Skin of body (tissue), 2 donors: Measurements from ENCODE around the gene LCE3D. TPM values are rescaled to one million over a fixed set of nuclear protein-coding genes. Genes with fewer than 3 reads are reported as not detected.
"Not testable (repeated sequence)": the region's sequence is repeated elsewhere in the genome, so short reads cannot be mapped to it uniquely, and the experiment has no call there.

Experiments
- DNase-seq: peaks from one replicate; lab custom pipeline; 2025; lab: John Stamatoyannopoulos, UW
- total RNA-seq: library from RNA; depleted of rRNA; stranded (reverse); fragments of >200 nt; gene quantifications from one replicate; pipeline ENCODE4 v1.2.3, GENCODE V29; 2014

The LCE3D gene, protein sequence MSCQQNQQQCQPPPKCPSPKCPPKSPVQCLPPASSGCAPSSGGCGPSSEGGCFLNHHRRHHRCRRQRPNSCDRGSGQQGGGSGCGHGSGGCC
- total RNA-seq: 1.9 TPM

DNA sequence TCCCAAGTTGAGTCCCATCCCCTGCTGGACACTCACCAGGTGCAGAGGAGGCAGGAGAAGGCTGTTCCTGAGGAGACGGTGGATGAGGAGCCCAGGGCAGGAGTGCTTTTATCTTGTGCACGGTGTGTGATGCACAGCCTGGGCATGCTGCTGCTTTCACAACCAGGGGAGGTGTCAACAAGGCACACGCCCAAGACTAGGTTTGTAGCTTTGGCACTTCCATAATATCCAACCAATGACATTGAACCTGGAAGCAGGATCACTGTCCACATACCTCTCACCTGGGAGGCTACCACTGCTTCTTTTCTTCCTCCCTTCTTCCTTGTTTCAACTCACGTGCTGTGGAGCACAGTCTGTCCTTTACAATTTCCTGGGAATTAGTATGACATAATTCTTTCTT, at the start of gene LCE3D:
TSS of gene LCE3D (minus strand) at position 84 of the 400 bp plus-strand sequence. CDS start 580 bp downstream, outside the sequence.
- DNase-seq: no peak

DNA sequence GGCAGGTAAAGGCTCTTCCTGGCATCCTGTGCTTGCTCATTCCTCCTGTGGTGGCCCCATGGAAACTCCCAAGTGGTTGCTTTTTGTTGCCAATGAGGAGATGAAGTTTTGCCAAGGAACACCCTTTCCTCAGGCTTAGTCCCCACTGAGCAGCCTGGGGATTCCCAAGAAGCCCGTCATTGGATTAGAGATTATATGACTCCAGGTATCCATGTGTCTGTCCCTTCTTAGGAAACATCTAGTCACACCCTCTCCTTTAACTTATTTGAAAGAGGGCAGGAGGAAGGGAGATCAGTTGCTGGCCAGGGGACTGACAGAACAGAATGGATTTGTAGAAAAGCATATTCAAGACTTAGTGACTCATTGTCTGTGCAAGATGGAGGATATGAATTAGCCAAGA, 46.4 kb upstream of the LCE3D start:
- DNase-seq: no peak

DNA sequence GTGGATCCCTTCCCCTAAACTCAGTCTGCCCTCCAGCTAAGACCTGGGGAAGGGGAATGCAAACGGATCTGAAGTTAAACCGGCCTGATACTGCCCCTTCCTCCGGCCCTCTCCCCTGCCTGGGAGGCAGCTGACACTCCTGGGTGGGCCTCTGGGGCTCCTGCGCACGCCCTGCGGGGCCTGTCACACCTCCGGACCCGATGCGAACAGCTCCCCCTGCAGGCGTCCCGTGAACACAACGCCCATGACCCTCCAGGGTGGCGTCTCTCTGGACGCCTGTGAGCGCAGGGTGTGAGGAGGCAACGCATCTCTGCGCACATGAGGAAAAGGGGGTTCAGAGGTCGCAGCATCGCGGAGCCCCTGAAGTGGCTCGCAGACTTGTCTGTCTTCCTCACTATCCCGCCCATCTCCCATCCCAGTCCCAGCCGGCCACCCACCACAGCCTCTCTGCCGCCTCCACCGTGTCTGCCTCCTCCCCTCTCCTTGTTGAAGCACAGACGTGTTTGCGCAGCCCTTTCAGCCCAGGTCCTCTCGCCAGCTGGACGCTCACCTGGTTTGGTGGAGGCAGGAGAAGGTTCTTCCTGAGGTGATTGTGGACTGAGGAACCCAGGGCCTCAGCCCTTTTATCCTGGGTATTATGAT, 43.0 kb upstream of the LCE3D start:
- no peak for DNase-seq

DNA sequence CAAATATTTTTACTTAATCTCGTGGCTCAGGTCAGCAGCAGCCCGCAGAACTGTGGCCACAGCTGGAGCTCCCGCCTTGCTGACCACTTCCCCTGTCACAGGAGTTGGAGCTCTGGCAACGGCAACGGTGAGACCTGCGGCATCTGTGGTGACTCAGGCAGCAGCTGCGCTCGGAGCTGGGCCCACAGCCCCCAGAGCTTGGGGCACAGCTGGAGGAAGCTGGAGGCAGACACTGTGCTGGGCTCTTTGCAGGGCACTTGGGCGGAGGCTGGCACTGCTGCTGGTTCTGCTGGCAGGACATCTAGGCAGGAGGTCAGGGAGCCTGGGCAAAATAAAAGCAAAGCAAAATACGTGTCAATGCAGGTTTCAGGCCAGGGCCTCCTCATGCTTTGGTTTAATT, 42.5 kb upstream of the LCE3D start, which contains the start of gene LCE3A:
TSS of gene LCE3A (minus strand) at position 301 of the 400 bp plus-strand sequence. CDS start at position 301, 0 bp downstream.
- DNase-seq: no peak

DNA sequence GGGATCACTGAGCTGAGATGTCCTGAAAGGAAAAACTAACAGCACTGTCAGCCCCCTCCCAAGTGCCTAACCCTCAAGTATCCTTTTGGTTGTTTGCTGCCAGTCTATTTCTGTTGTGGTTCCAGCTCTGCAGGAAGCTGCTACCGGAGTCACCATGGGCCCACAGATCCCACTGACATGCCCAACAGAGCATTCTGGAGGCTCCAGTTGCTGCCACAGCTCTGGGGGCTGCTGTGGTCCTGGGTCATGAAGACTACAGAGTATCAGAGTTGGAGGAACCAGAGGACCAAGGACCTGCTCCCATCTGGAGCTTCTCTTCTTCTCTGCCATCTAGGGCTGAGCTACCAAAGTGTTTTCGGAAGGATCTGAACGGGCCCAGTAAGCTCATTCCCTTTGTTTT, 41.7 kb upstream of the LCE3D start:
- DNase-seq: no peak

DNA sequence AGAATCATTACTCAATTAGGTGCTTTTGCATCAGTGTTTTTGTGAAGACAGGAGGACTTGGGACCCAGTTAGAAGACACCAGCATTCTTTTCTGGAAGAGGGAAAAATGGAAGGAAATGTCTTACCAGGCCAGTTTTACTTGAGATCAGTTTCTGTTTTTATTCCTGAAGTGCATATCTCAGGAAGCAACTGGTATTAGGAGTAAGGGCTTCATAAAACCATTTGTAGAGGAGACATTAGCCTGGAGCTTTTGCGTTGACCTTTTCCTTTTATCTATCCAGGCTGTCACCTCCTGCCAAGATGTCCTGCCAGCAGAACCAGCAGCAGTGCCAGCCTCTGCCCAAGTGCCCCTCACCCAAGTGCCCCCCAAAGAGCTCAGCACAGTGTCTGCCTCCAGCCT, 33.2 kb upstream of the LCE3D start, which contains the start of gene LCE3B:
TSS of gene LCE3B (plus strand) at position 301 of the 400 bp plus-strand sequence. CDS start at position 301, 0 bp downstream.
- DNase-seq: no peak

DNA sequence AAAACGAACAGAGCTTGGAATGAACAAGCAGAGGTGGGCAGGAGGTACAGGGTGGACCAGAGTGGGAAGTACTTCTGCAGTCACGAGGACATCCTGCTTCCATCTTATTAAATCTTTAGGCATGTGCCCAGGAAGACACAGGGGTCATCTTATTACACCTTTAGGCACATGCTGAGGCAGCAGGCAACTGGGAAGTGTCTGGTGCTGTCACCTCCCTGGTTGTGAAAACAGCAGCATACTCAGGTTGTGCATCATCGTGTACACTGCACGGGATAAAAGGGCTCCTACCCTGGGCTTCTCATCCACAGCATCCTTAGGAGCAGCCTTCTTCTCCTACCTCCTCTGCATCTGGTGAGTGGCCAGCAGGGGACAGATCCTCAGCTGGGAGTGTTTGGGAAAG, 19.6 kb upstream of the LCE3D start, which contains the start of gene LCE3C:
TSS of gene LCE3C (plus strand) at position 301 of the 400 bp plus-strand sequence. CDS start 498 bp downstream, outside the sequence.
- no peak for DNase-seq

DNA sequence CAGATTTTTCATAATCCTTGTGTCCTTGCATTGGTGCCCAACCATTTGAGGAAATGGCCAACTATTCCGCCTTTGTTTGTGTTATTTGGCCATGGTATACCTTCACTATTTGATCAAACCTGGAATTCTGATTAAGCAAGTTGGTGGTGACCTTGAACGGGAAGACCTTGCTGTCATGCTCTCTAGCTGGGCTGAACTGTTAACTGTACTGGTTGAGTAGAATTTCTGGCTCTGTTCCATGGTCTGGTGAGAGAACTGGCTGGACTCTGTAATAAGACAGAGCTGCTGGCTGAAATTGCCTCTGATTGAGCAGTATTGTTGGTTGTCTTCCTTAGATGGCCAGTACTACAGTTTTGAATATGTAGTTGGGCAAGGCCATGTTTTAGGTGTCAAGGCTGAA, 16.7 kb upstream of the LCE3D start:
- no peak for DNase-seq

DNA sequence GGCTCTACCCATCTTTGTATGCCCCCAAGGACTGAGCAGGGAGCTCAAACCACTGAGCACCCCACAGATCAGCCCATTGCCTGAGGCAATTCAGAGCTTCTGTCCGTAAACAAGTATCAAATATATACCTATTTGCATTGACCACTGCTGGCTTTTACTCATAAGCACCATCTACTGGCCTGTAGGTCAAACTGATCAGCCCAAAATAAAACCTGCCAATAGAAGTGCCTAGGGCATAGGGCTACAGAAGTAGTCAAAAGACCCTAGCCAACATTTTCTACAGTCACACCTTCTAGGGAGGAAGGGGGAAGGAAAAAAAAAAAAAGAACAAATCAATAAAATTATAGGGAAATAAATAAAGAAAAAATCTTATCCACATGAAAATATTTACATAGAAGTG, 5.3 kb upstream of the LCE3D start:
- DNase-seq: no peak

DNA sequence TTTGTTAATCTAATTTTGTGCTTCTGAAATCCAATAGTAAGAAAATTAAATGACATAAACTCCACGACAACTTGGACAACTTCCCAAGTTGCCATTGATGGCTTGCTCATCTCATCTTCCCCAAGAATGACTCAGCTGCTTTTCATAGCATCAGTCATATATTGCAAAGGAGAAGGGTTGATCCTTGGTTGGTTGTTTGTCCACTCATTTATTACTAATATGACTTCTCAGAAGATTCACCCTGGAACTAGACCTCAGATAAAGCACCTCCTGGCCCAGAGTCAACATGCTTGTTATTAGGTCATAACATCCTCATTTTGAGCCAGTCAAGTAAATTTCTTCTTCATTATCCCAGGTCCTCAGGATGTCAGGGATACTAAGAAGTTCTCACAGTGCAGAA, 2.3 kb upstream of the LCE3D start:
- DNase-seq: no peak

DNA sequence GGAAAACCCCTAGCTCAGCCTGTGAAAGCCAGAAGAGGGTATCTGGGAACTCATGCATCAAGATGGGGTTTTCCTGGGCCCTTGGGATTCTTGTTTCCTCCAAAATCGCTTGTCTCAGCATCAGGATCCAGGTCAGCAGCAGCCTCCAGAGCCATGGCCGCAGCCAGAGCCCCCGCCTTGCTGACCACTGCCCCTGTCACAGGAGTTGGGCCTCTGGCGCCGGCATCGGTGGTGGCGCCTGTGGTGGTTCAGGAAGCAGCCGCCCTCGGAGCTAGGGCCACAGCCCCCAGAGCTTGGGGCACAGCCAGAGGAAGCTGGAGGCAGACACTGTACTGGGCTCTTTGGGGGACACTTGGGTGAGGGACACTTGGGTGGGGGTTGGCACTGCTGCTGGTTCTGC, 790 bp downstream of the LCE3D start:
- DNase-seq: not testable (repeated sequence)

DNA sequence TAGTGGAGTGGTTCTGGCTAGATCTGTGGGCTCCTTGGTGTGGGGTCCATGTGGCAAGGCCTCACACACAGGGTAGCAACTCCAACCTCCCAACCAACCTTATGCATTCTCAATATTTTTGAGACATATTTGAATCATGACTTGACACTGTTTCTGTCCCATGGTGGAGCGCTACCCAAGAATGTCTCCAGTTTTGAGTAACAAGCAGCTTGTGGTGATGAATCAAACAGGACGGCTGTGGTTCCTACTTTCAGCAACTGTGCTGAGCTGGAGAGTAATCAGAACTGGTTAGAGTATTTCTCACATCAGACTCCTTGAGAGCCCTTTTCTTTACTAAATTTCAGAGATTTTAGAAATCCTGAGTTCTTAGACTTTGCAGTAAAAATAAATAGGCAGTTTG, 3.1 kb downstream of the LCE3D start:
- no peak for DNase-seq

DNA sequence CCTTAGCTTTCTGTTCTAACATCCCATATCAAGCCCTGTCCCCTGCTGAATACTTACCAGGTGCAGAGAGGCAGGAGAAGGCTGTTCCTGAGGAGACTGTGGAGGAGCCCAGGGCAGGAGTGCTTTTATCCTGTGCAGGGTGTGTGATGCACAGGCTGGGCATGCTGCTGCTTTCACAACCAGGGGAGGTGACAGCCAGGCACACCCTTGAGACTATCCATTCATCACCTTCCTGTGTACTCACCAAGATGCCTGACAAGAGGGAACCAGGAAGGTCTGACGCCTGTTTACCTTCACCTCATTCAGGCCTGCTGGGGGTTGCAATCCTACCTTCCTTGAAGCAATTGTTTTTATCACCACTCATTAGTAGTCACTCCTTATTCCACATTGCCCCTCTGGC, 13.6 kb downstream of the LCE3D start, which contains the start of gene LCE3E:
TSS of gene LCE3E (minus strand) at position 100 of the 400 bp plus-strand sequence. CDS start 572 bp downstream, outside the sequence.
- no peak for DNase-seq

DNA sequence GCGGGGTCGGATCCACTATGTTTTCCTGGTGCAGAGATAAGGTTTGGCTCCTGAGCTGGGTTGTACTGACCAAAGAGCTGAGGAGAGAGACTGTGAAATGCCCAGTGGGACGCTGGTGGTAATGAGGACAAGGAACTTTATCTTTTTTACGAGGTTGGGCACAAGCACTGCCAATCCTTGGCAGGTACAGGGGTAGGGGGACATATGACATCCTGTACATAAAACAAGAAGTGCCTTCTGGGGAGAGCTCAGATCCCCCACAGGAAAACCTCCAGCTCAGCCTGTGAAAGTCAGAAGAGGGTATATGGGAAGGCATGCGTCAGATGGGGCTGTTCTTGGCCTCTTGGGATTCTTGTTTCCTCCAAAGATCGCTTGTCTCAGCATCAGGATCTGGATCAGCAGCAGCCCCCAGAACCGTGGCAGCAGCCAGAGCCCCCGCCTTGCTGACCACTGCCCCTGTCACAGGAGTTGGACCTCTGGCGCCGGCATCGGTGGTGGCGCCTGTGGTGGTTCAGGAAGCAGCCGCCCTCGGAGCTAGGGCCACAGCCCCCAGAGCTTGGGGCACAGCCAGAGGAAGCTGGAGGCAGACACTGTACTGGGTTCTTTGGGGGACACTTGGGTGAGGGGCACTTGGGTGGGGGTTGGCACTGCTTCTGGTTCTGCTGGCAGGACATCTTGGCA, 14.6 kb downstream of the LCE3D start:
- DNase-seq: no peak

DNA sequence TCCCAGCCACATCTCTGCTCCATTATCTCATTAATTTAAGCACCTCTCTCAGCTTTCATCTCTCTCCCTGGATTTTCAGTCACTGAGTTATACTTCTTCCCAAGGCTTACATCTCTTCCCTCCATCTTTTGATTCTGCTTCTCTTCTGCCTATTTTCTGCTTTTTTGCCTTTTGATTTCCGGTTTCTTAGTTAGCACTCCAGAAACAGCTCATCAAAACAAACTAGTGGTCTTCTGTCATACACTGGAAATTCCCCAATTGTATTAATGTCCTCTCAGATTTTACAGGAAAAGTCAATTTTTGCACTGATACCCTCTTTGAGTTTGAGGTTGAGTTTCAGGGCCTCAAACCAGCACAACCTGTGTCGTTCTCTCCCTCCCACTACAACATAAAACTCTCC, 15.2 kb downstream of the LCE3D start:
- no peak for DNase-seq

DNA sequence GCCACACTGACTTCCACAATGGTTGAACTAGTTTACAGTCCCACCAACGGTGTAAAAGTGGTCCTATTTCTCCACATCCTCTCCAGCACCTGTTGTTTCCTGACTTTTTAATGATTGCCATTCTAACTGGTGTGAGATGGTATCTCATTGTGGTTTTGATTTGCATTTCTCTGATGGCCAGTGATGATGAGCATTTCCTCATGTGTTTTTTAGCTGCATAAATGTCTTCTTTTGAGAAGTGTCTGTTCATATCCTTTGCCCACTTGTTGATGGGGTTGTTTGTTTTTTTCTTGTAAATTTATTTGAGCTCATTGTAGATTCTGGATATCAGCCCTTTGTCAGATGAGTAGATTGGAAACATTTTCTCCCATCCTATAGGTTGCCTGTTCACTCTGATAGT, 32.0 kb downstream of the LCE3D start:
- not testable (repeated sequence) for DNase-seq

DNA sequence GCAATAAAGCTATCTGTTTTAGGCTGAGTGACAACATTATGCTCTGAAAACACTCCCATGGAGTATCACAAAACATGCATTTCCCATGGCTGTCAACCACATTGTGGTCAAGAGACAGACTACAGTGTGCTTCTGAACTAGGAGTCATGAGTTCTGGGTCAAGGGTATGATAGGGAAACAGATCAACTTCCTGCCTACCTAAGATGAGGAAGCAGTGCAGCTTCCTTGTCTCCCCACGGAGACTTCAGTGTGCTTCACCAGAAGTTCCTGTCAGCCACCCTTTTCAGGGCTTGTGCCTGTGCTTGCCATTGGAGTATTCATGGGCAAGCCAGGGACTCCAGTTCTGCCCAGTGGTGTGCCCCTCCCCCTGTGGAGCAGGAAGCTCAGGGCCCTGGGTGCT, 33.6 kb downstream of the LCE3D start:
- DNase-seq: no peak

DNA sequence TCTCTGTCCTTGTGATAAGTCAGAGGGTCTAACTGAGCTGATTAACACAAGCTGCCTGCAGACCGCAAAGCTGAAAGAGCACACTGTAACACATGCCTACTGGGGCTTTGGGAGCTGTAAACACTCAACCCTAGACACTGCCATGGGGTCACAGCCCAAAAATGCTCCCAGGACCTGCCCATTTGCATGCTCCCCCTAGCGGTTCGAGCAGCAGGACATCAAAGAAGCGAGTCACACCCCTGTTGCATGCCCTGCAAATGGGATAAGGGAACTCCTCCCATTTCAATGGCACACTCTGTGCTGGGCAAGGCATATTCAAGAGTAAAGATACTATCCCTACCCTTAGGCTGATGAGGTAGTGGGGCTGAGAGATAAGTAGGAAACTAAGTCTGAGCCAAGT, 36.5 kb downstream of the LCE3D start:
- DNase-seq: no peak

DNA sequence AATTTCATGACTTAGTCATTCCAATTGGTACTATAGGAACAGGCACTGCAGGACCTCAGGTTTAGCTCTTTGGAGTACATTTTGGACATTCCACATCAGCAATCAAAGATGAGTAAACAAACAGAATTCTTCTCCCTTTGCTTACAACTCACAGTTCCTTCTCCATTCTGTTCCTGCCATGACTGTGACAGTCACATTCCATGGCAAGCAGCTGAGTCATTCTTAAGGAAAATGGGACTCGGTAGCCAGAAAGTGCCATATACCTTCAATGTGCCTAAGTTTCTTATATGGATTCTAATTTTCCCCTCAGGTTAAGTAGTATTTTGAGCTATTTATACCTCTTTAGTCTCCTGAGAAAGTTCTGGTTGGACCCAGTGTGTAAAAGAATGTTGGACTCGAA, 40.4 kb downstream of the LCE3D start:
- DNase-seq: no peak

DNA sequence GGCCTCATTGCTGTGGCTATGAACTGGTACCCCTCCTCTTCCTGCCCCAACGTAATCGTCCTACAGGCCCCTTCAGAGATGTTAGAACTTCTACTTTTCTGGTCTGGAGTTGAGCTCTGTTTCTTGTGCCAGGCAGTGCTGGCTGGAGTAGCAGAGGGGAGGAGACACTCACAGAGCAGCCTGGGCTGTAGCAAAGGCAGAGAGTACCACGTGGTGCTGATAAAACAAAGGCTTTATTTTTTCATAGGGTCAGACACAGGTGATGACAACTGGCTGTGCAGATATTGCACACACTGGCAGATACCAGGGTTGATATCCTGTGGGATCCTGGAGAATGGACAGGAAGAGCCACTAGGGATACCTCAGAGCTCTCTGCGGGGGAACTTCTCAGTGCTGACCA, 42.8 kb downstream of the LCE3D start:
- DNase-seq: no peak

DNA sequence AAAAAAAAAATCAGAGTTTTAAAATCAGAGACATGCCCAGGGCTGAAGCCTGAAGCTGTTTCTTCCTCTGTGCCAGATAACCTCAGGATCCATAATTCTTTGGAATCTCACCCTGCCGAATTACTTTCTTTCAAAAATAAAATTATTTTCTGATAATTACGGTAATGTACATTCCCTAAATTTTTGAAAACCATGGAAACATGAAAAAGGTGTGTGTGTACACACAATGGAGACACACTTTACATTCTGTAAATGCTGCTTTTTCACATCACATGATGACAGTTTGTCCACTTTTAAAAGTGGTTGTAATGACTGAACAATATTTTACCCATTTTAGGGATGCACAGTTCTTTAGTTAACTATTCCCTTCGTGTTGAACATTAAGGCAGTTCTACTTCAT, 44.5 kb downstream of the LCE3D start:
- no peak for DNase-seq

DNA sequence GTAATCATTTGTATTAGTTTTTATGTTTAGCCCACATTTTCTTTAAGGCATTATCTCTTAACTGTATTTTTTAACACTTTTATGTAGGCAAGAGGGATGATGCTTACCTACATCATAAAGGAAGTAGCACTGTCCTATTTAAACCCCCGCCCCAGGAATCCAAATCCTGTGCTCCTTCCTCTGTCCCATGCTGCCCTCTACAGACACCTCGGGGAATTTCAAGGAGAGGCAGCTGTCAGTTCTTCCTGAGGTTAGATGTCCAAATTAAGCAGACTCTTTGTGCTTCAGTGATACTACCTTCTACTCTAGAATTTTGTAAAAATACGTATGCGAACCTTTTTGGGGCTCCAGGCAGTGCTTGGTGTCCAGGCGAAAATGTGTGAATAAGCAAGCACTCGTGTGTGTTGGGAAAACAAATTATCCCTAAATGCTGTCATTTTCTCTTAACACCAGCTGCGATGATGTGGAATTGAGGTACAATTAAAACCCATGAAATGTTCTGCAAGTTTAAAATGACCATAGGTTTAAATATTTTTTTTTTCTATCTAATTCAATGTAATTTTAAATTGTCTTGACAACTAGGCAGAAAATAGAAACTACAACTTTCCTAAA, 46.9 kb downstream of the LCE3D start:
- no peak for DNase-seq
